ENCODE measurements around the gene COL1A2. TPM values are rescaled to one million over a fixed set of nuclear protein-coding genes. Genes with fewer than 3 reads are reported as not detected.

COL1A2 gene
- total and polyA plus RNA-seq, 2 donors (not counting 1 experiment from before 2014, with no cell fraction given) = 0.46 to 0.47 TPM

DNA sequence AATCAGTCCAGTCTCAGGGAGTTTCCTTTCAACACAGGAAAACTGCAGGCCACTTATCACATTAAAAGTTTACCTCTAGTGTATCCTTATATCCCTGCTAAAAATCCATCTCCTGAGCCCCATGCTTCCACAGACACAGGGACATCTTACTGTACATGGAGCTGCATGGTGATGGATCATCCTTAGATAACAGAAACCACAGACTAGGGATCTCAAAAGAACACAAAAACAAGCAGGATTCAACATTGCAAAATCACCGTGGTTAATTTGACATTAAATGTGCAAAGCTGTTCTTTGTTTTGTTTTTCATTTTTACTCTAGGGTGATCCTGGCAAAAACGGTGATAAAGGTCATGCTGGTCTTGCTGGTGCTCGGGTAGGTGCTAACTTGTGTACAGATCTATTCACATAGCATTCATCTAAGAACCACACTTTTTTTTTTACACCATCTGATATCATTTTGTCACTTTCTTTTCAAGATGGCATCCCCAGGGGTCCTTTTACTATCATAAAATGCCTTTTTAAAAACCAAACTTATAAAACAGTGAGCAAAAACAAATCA, 18.1 kb downstream of the COL1A2 start:
- Histone ChIP-seq H3K4me2 (replicated peaks; ENCODE audit: low read depth, low read length, poor library complexity, severe bottlenecking) (no peak overlapping the region), H3K9ac (ENCODE audit: low read length) (no peak overlapping the region), H3K27ac (ENCODE audit: low read length in 2 of 2) (no peak overlapping the region), H4K20me1 (ENCODE audit: control insufficient read depth, insufficient read depth, low read length, poor library complexity, severe bottlenecking) (no peaks in the 10 kb centered on the region), H3K4me1 (ENCODE audit: control insufficient read depth in 2 of 2, insufficient read depth in 2 of 2, low read length in 2 of 2) (peaks cover 4 to 9% of the 10 kb centered on the region in 2 donors), H3K4me3 (ENCODE audit: control extremely low read depth in 1 of 5, extremely low read depth in 1 of 5, insufficient read depth in 1 of 5, low read depth in 2 of 5, low read length in 4 of 5) (no peak overlapping the region), H3K27me3 (replicated peaks in 1 of 4; ENCODE audit: control extremely low read depth in 1 of 4, control insufficient read depth in 3 of 4, insufficient read depth in 4 of 4, low read length in 3 of 4) (no peaks in the 10 kb centered on the region), H3K9me3 (ENCODE audit: control extremely low read depth in 1 of 3, control insufficient read depth in 2 of 3, insufficient read depth in 1 of 3, low read length in 2 of 3) (no peaks in the 10 kb centered on the region), H2AFZ (ENCODE audit: insufficient read depth, low read depth, low read length, poor library complexity, severe bottlenecking) (no peak overlapping the region), H3K36me3 (replicated peaks in 1 of 2; ENCODE audit: control extremely low read depth in 1 of 2, control insufficient read depth in 1 of 2, extremely low read depth in 1 of 2, insufficient read depth in 2 of 2, low read length in 1 of 2) (no peaks in the 10 kb centered on the region), H3K79me2 (ENCODE audit: control insufficient read depth, insufficient read depth, low read length) (no peaks in the 10 kb centered on the region)
- H3K4me3 Mint-ChIP-seq = no peak overlapping the region
- intact Hi-C loops (cut with micrococcal nuclease) = no loop called here
- H3K27me3 Mint-ChIP-seq = peaks cover 5% of the 10 kb centered on the region
- H3K4me1 Mint-ChIP-seq = peaks cover 5% of the 10 kb centered on the region
- no peak overlapping the region for H3K27ac Mint-ChIP-seq
- no peak for DNase-seq
- H3K9me3 Mint-ChIP-seq (ENCODE audit: insufficient read depth) = no peaks in the 10 kb centered on the region
- TF ChIP-seq, protein P1, sequence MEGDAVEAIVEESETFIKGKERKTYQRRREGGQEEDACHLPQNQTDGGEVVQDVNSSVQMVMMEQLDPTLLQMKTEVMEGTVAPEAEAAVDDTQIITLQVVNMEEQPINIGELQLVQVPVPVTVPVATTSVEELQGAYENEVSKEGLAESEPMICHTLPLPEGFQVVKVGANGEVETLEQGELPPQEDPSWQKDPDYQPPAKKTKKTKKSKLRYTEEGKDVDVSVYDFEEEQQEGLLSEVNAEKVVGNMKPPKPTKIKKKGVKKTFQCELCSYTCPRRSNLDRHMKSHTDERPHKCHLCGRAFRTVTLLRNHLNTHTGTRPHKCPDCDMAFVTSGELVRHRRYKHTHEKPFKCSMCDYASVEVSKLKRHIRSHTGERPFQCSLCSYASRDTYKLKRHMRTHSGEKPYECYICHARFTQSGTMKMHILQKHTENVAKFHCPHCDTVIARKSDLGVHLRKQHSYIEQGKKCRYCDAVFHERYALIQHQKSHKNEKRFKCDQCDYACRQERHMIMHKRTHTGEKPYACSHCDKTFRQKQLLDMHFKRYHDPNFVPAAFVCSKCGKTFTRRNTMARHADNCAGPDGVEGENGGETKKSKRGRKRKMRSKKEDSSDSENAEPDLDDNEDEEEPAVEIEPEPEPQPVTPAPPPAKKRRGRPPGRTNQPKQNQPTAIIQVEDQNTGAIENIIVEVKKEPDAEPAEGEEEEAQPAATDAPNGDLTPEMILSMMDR (IDR thresholded peaks at IDR 0.05) = no peak
- no peak for TF ChIP-seq EZH2 (IDR thresholded peaks at IDR 0.05; ENCODE audit: borderline replicate concordance, insufficient read depth, low read depth, low read length, poor library complexity, severe bottlenecking)
- ChIA-PET POLR2A (no interaction called here), CTCF (interaction anchor here (1.1 kb wide), 1 partner anchor 15 kb away, joined by 3 read pairs; no protein-coding TSS in a partner anchor)
- WGBS (ENCODE audit: insufficient coverage) = 80% methylated on average over 1 of the region's 3 CpGs
- no peak for ATAC-seq (ENCODE audit: low read depth)

GRCh38 chr7:94414481-94414880, 19.8 kb downstream of the COL1A2 start:
- Histone ChIP-seq H3K27me3 (replicated peaks in 1 of 4; ENCODE audit: control extremely low read depth in 1 of 4, control insufficient read depth in 3 of 4, insufficient read depth in 4 of 4, low read length in 3 of 4) (no peaks in the 10 kb centered on the region), H3K36me3 (replicated peaks in 1 of 2; ENCODE audit: control extremely low read depth in 1 of 2, control insufficient read depth in 1 of 2, extremely low read depth in 1 of 2, insufficient read depth in 2 of 2, low read length in 1 of 2) (no peaks in the 10 kb centered on the region), H3K4me2 (replicated peaks; ENCODE audit: low read depth, low read length, poor library complexity, severe bottlenecking) (no peak overlapping the region), H3K79me2 (ENCODE audit: control insufficient read depth, insufficient read depth, low read length) (no peaks in the 10 kb centered on the region), H4K20me1 (ENCODE audit: control insufficient read depth, insufficient read depth, low read length, poor library complexity, severe bottlenecking) (no peaks in the 10 kb centered on the region), H3K9ac (ENCODE audit: low read length) (no peak overlapping the region), H2AFZ (ENCODE audit: insufficient read depth, low read depth, low read length, poor library complexity, severe bottlenecking) (no peak overlapping the region), H3K4me1 (ENCODE audit: control insufficient read depth in 2 of 2, insufficient read depth in 2 of 2, low read length in 2 of 2) (peaks cover 4 to 9% of the 10 kb centered on the region in 2 donors), H3K9me3 (ENCODE audit: control extremely low read depth in 1 of 3, control insufficient read depth in 2 of 3, insufficient read depth in 1 of 3, low read length in 2 of 3) (no peaks in the 10 kb centered on the region), H3K4me3 (ENCODE audit: control extremely low read depth in 1 of 5, extremely low read depth in 1 of 5, insufficient read depth in 1 of 5, low read depth in 2 of 5, low read length in 4 of 5) (no peak overlapping the region), H3K27ac (ENCODE audit: low read length in 2 of 2) (no peak overlapping the region)
- Mint-ChIP-seq H3K4me1 (peaks cover 5% of the 10 kb centered on the region), H3K27me3 (peaks cover 5% of the 10 kb centered on the region), H3K4me3 (no peak overlapping the region), H3K27ac (no peak overlapping the region), H3K9me3 (ENCODE audit: insufficient read depth) (no peaks in the 10 kb centered on the region)
- intact Hi-C loops (cut with micrococcal nuclease) = no loop called here
- WGBS (ENCODE audit: insufficient coverage) = no CpG with 5 or more reads among the region's 2 CpGs
- ChIA-PET CTCF (no interaction called here), POLR2A (no interaction called here)
- no peak for TF ChIP-seq EZH2 (IDR thresholded peaks at IDR 0.05; ENCODE audit: borderline replicate concordance, insufficient read depth, low read depth, low read length, poor library complexity, severe bottlenecking)
- TF ChIP-seq, protein P1 (IDR thresholded peaks at IDR 0.05) = no peak
- ATAC-seq (ENCODE audit: low read depth) = no peak
- no peak for DNase-seq
